Endodermal cell (in vitro differentiated cells): Measurements from ENCODE around the gene OAS2. TPM values are rescaled to one million over a fixed set of nuclear protein-coding genes. Genes with fewer than 3 reads are reported as not detected.

Experiments used
- DNase-seq: peaks from one replicate; pipeline ENCODE4 v3.0.0-alpha.2; 2017
- H3K27ac ChIP-seq: 2 replicates; pipeline ENCODE4 v1.5.1; 2013; ENCODE audit warnings: mild to moderate bottlenecking, low read depth, low read length, moderate library complexity
- H3K27me3 ChIP-seq: 2 replicates; pipeline ENCODE4 v1.6.1; 2013; ENCODE audit warnings: mild to moderate bottlenecking, low read length, moderate library complexity; ENCODE audit not compliant: insufficient read depth, control insufficient read depth, poor library complexity, severe bottlenecking
- H3K36me3 ChIP-seq: 2 replicates; pipeline ENCODE4 v1.7.0; 2013; ENCODE audit warnings: mild to moderate bottlenecking, low read length, moderate library complexity; ENCODE audit not compliant: control insufficient read depth, insufficient read depth
- H3K4me1 ChIP-seq: one replicate; pipeline ENCODE4 v1.7.0; 2013; ENCODE audit warnings: low read length; ENCODE audit not compliant: control insufficient read depth, insufficient read depth
- H3K4me3 ChIP-seq: 2 replicates; pipeline ENCODE4 v1.5.1; 2013; ENCODE audit warnings: mild to moderate bottlenecking, low read length, moderate library complexity
- H3K9ac ChIP-seq: 2 replicates; pipeline ENCODE4 v1.6.1; 2013; ENCODE audit warnings: mild to moderate bottlenecking, low read length, moderate library complexity; ENCODE audit not compliant: poor library complexity, severe bottlenecking; ENCODE audit errors: extremely low read depth
- H3K9me3 ChIP-seq: 2 replicates; pipeline ENCODE4 v1.6.1; 2013; ENCODE audit warnings: mild to moderate bottlenecking, low read length, moderate library complexity; ENCODE audit not compliant: control insufficient read depth
- H3K27ac Mint-ChIP-seq: 2 replicates; pipeline ENCODE4 v1.8.0; 2020; ENCODE audit warnings: mixed read lengths
- H3K27me3 Mint-ChIP-seq: 2 replicates; pipeline ENCODE4 v1.8.0; 2021; ENCODE audit warnings: mild to moderate bottlenecking, mixed read lengths; ENCODE audit not compliant: insufficient read depth
- H3K36me3 Mint-ChIP-seq: 2 replicates; pipeline ENCODE4 v1.8.0; 2020; ENCODE audit warnings: low read depth, mixed read lengths
- H3K4me1 Mint-ChIP-seq: 2 replicates; pipeline ENCODE4 v1.8.0; 2020; ENCODE audit warnings: mixed read lengths
- H3K4me3 Mint-ChIP-seq: 2 replicates; pipeline ENCODE4 v1.8.0; 2020; ENCODE audit warnings: mild to moderate bottlenecking, moderate library complexity, mixed read lengths
- H3K9me3 Mint-ChIP-seq: 2 replicates; pipeline ENCODE4 v1.8.0; 2020; ENCODE audit warnings: mild to moderate bottlenecking, mixed read lengths
- WGBS, 2 experiments: methylation state at CpG; one replicate each; pipeline versions ENCODE4 v1.1.5 to v1.1.7; 2013; ENCODE audit warnings: missing lambda C conversion rate in 2 of 2, mixed read lengths in 1 of 2; ENCODE audit not compliant: insufficient coverage in 1 of 2, insufficient read length in 1 of 2; 5-methylcytosine and 5-hydroxymethylcytosine counted together
- total RNA-seq, 2 donors: library from RNA; stranded (reverse); fragmentation: NEBNext Ultra II Directional in 1 of 2; extraction: Animal tissue kit (Norgen Biotek cat#: 25700) in 1 of 2; gene quantifications; 2 replicates in 1 of 2; 3 replicates in 1 of 2; pipeline ENCODE4 v1.2.1, GENCODE V29; 2021
- TF ChIP-seq, protein P1 (sequence below): fragments of 200-600 bp; sonication (generic); conservative IDR thresholded peaks from 2 replicates; pipeline ENCODE4 v1.5.0; 2021; ENCODE audit warnings: antibody characterized with exemption, mild to moderate bottlenecking

The OAS2 gene
- total RNA-seq, 2 donors from 2014 or later: not detected

DNA sequence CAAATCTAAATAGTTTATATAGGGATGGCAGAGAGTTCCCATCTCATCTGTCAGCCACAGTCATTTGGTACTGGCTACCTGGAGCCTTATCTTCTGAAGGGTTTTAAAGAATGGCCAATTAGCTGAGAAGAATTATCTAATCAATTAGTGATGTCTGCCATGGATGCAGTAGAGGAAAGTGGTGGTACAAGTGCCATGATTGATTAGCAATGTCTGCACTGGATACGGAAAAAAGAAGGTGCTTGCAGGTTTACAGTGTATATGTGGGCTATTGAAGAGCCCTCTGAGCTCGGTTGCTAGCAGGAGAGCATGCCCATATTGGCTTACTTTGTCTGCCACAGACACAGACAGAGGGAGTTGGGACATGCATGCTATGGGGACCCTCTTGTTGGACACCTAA lies 7.9 kb upstream of the OAS2 start:
- Histone ChIP-seq H3K9me3 (no peaks in the 10 kb centered on the region), H3K9ac (no peak overlapping the region), H3K27ac (no peak overlapping the region), H3K4me3 (no peak overlapping the region), H3K27me3 (peaks cover 4% of the 10 kb centered on the region), H3K4me1 (no peaks in the 10 kb centered on the region), H3K36me3 (no peaks in the 10 kb centered on the region)
- Mint-ChIP-seq H3K27me3 (peaks cover 3% of the 10 kb centered on the region), H3K4me1 (no peaks in the 10 kb centered on the region), H3K27ac (no peak overlapping the region), H3K4me3 (no peak overlapping the region), H3K36me3 (no peaks in the 10 kb centered on the region), H3K9me3 (no peaks in the 10 kb centered on the region)
- WGBS, 2 experiments: 87 to 92% methylated on average over 2 of the region's 2 CpGs
- TF ChIP-seq, protein P1, sequence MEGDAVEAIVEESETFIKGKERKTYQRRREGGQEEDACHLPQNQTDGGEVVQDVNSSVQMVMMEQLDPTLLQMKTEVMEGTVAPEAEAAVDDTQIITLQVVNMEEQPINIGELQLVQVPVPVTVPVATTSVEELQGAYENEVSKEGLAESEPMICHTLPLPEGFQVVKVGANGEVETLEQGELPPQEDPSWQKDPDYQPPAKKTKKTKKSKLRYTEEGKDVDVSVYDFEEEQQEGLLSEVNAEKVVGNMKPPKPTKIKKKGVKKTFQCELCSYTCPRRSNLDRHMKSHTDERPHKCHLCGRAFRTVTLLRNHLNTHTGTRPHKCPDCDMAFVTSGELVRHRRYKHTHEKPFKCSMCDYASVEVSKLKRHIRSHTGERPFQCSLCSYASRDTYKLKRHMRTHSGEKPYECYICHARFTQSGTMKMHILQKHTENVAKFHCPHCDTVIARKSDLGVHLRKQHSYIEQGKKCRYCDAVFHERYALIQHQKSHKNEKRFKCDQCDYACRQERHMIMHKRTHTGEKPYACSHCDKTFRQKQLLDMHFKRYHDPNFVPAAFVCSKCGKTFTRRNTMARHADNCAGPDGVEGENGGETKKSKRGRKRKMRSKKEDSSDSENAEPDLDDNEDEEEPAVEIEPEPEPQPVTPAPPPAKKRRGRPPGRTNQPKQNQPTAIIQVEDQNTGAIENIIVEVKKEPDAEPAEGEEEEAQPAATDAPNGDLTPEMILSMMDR: no peak
- DNase-seq: no peak

GRCh38 chr12:112971248-112971647 lies 7.1 kb upstream of the OAS2 start:
- no peaks in the 10 kb centered on the region for H3K36me3 Mint-ChIP-seq
- no peak overlapping the region for H3K4me3 Mint-ChIP-seq
- H3K9me3 Mint-ChIP-seq: no peaks in the 10 kb centered on the region
- H3K4me3 ChIP-seq: no peak overlapping the region
- no peaks in the 10 kb centered on the region for H3K4me1 Mint-ChIP-seq
- TF ChIP-seq, protein P1: no peak
- H3K27me3 ChIP-seq: no peaks in the 10 kb centered on the region
- no peaks in the 10 kb centered on the region for H3K4me1 ChIP-seq
- no peak for DNase-seq
- no peaks in the 10 kb centered on the region for H3K9me3 ChIP-seq
- 83 to 93% methylated on average over 4 to 5 of the region's 5 CpGs for WGBS, 2 experiments
- H3K27ac Mint-ChIP-seq: no peak overlapping the region
- H3K27me3 Mint-ChIP-seq: peaks cover 3% of the 10 kb centered on the region
- no peak overlapping the region for H3K27ac ChIP-seq
- no peaks in the 10 kb centered on the region for H3K36me3 ChIP-seq
- no peak overlapping the region for H3K9ac ChIP-seq

DNA sequence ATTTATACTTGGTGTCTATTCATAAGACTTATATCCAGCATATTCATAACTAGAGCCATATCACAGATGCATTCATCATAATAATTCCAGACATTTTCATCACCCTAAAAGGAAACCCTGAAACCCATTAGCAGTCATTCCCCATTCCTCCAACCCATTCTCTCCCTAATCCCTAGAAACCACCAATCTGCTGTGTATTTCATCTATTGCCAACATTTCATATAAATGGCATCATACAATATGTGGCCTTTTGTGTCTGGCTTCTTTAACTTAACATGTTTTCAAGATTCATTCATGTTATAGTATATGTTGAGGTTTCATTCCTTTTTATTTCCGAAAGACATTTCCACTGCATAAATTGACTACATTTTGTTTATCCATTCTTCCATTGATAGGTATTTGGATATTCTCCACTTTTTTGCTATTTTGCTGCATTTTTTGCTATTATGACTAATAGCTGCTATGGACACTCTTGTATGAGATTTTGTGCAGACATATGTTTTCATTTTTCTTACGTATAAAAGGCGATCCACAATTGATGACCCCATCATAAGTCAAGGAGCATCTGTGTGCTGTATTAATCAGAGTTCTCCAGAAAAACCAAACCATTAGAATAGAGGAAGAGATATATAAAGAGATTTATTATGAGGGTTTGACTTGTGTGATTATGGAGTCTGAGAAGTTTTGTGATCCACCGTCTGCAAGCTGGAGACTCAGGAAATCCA lies 5.1 kb upstream of the OAS2 start:
- no peaks in the 10 kb centered on the region for H3K9me3 Mint-ChIP-seq
- WGBS, 2 experiments: 91 to 93% methylated on average over 3 to 4 of the region's 4 CpGs
- no peaks in the 10 kb centered on the region for H3K27me3 ChIP-seq
- no peaks in the 10 kb centered on the region for H3K4me1 Mint-ChIP-seq
- no peak overlapping the region for H3K27ac Mint-ChIP-seq
- DNase-seq: no peak
- no peak overlapping the region for H3K27ac ChIP-seq
- H3K4me3 Mint-ChIP-seq: no peak overlapping the region
- no peaks in the 10 kb centered on the region for H3K36me3 ChIP-seq
- TF ChIP-seq, protein P1: no peak
- H3K9ac ChIP-seq: no peak overlapping the region
- H3K27me3 Mint-ChIP-seq: peaks cover 3% of the 10 kb centered on the region
- no peaks in the 10 kb centered on the region for H3K9me3 ChIP-seq
- no peak overlapping the region for H3K4me3 ChIP-seq
- H3K36me3 Mint-ChIP-seq: no peaks in the 10 kb centered on the region
- no peaks in the 10 kb centered on the region for H3K4me1 ChIP-seq
